Endothelial cell of umbilical vein (primary cell): ENCODE results near the gene APELA. TPM values are rescaled to one million over a fixed set of nuclear protein-coding genes. Genes with fewer than 3 reads are reported as not detected.

Source experiments
- BruUV-seq: library from RNA; stranded (reverse); fragments of 400-500 nt; replicated peaks from 2 replicates; lab custom pipeline; 2021; lab: Mats Ljungman, UMichigan
- CTCF ChIA-PET: fragments of 300-600, 350-600 bp; sonication (Branson Sonifier 250); formaldehyde crosslinking; loops from one replicate; lab custom pipeline; 2021; ENCODE audit warnings: antibody characterized with exemption, inconsistent platforms; lab: Charles Lee
- POLR2A ChIA-PET: fragments of 300-600, 350-600 bp; sonication (Branson Sonifier 250); formaldehyde crosslinking; loops from one replicate; lab custom pipeline; 2021; ENCODE audit warnings: antibody characterized with exemption, inconsistent platforms; lab: Charles Lee
- DNase-seq: peaks from one replicate; pipeline ENCODE4 v3.0.0-alpha.2; 2011; ENCODE audit warnings: low read depth, low spot score
- FAIRE-seq: peaks from 2 replicates; lab custom pipeline; 2011; peaks lifted over from hg19 to GRCh38; lab: Jason Lieb, UNC
- H2AFZ ChIP-seq: 2 replicates; pipeline ENCODE4 v1.6.0; 2012; ENCODE audit warnings: low read depth, low read length, control low read depth, inconsistent platforms
- H3K27ac ChIP-seq: 2 replicates; pipeline ENCODE4 v1.5.1; 2011; ENCODE audit warnings: low read depth, mild to moderate bottlenecking, control low read depth, low read length, moderate library complexity; ENCODE audit not compliant: insufficient read depth
- H3K27me3 ChIP-seq, 2 experiments: 2 replicates each; pipeline versions ENCODE4 v1.6.0 to v1.6.1; 2011; ENCODE audit warnings: low read length in 2 of 2, mixed read lengths in 1 of 2; ENCODE audit not compliant: control insufficient read depth in 2 of 2, insufficient read depth in 2 of 2
- H3K36me3 ChIP-seq, 2 experiments: 2 replicates in 1 of 2; 3 replicates in 1 of 2; pipeline ENCODE4 v1.5.1; 2011; ENCODE audit warnings: low read length in 2 of 2, mild to moderate bottlenecking in 1 of 2, moderate library complexity in 1 of 2; ENCODE audit not compliant: control insufficient read depth in 2 of 2, insufficient read depth in 2 of 2; ENCODE audit errors: extremely low read depth in 1 of 2
- H3K4me1 ChIP-seq: 3 replicates; pipeline ENCODE4 v1.5.1; 2011; ENCODE audit warnings: mild to moderate bottlenecking, low read length; ENCODE audit not compliant: control insufficient read depth, insufficient read depth; ENCODE audit errors: extremely low read depth
- H3K4me2 ChIP-seq: 2 replicates; pipeline ENCODE4 v1.6.1; 2011; ENCODE audit warnings: low read length, control low read depth, mixed read lengths; ENCODE audit not compliant: insufficient read depth
- H3K4me3 ChIP-seq, 3 experiments: fragments of 200-600 bp in 1 of 3; sonication (generic), shearing (Covaris generic) in 1 of 3; replicated peaks in 1 of 3; 2 replicates each; pipeline ENCODE4 v1.5.1; 2011 to 2016; ENCODE audit warnings: control low read depth in 3 of 3, low read length in 3 of 3, mild to moderate bottlenecking in 2 of 3, inconsistent platforms in 1 of 3, low read depth in 1 of 3, moderate library complexity in 1 of 3; ENCODE audit not compliant: insufficient read depth in 1 of 3
- H3K79me2 ChIP-seq: 2 replicates; pipeline ENCODE4 v1.6.0; 2012; ENCODE audit warnings: low read length, inconsistent platforms; ENCODE audit not compliant: control insufficient read depth, insufficient read depth
- H3K9ac ChIP-seq: replicated peaks from 2 replicates; pipeline ENCODE3; 2011; ENCODE audit warnings: low read length, control low read depth; ENCODE audit not compliant: insufficient read depth; ENCODE audit errors: extremely low read depth
- H3K9me1 ChIP-seq: replicated peaks from 3 replicates; pipeline ENCODE4 v1.6.0; 2011; ENCODE audit warnings: mild to moderate bottlenecking, low read length; ENCODE audit not compliant: control insufficient read depth, insufficient read depth; ENCODE audit errors: extremely low read depth
- H3K9me3 ChIP-seq: replicated peaks from 2 replicates; pipeline ENCODE4 v1.5.1; 2012; ENCODE audit warnings: low read length, inconsistent platforms; ENCODE audit not compliant: control insufficient read depth, insufficient read depth
- H4K20me1 ChIP-seq: replicated peaks from 2 replicates; pipeline ENCODE3; 2011; ENCODE audit warnings: mild to moderate bottlenecking, low read length; ENCODE audit not compliant: control insufficient read depth, insufficient read depth; ENCODE audit errors: extremely low read depth
- CTCF ChIP-seq, 2 donors: IDR thresholded peaks; 1 replicate in 1 of 2; 2 replicates in 1 of 2; pipeline ENCODE4 v1.5.1; 2011; ENCODE audit warnings: low read length in 2 of 2, mild to moderate bottlenecking in 2 of 2, moderate library complexity in 2 of 2, control low read depth in 1 of 2, inconsistent platforms in 1 of 2, low read depth in 1 of 2; ENCODE audit not compliant: insufficient read depth in 1 of 2; ENCODE audit errors: extremely low read depth in 1 of 2
- EZH2 ChIP-seq: IDR thresholded peaks from 2 replicates; pipeline ENCODE4 v1.6.1; 2012; ENCODE audit warnings: borderline replicate concordance, low read depth, mild to moderate bottlenecking, moderate library complexity, low read length, inconsistent platforms; ENCODE audit not compliant: severe bottlenecking
- FOS ChIP-seq: IDR thresholded peaks from 2 replicates; pipeline ENCODE4 v1.6.1; 2011; ENCODE audit warnings: mild to moderate bottlenecking, low read length, moderate library complexity, borderline replicate concordance; ENCODE audit not compliant: insufficient read depth
- GATA2 ChIP-seq: IDR thresholded peaks from 2 replicates; pipeline ENCODE4 v1.7.0; 2011; ENCODE audit warnings: low read depth, mild to moderate bottlenecking, moderate library complexity, mixed read lengths, low read length; ENCODE audit not compliant: insufficient read length, insufficient read depth
- JUN ChIP-seq: IDR thresholded peaks from 2 replicates; pipeline ENCODE4 v1.6.1; 2011; ENCODE audit warnings: borderline replicate concordance, low read depth; ENCODE audit not compliant: insufficient read length, insufficient read depth
- MYC ChIP-seq: IDR thresholded peaks from one replicate; pipeline ENCODE4 v1.6.1; 2011; ENCODE audit warnings: mild to moderate bottlenecking, low read depth, low read length
- POLR2A ChIP-seq: IDR thresholded peaks from 2 replicates; pipeline ENCODE4 v1.6.1; 2012; ENCODE audit warnings: low read depth, mild to moderate bottlenecking, control low read depth, low read length
- POLR2AphosphoS5 ChIP-seq: IDR thresholded peaks from 2 replicates; pipeline ENCODE4 v1.6.1; 2012; ENCODE audit warnings: low read depth, mild to moderate bottlenecking, control low read depth, low read length, moderate library complexity; ENCODE audit not compliant: insufficient read depth
- dilution Hi-C: fragments of 300-500 bp; cut with MboI; formaldehyde crosslinking; loops from one replicate; pipeline ENCODE4 v1.15.0; 2019; ENCODE audit warnings: low sequenced_read_pairs; ENCODE audit not compliant: extremely low pct_ligation_motif_present
- intact Hi-C: fragments of 100-400 bp; cut with micrococcal nuclease; formaldehyde crosslinking; loops from one replicate; pipeline ENCODE4 v1.10.0; 2022
- polyA plus RNA-seq, 4 experiments: library from polyadenylated mRNA; depleted of rRNA in 3 of 4; stranded (reverse) in 3 of 4; unstranded in 1 of 4; fragments of >200 nt; gene quantifications; 2 replicates each; pipeline versions ENCODE4 v1.2.1 to v1.2.3, GENCODE V29; 2011 to 2012; ENCODE audit warnings: missing spikeins in 1 of 4
- total RNA-seq: library from RNA; stranded (reverse); gene quantifications from 2 replicates; pipeline ENCODE4 v1.2.3, GENCODE V29; 2021
- TF ChIP-seq, protein P1 (sequence below): IDR thresholded peaks from 2 replicates; pipeline ENCODE4 v1.6.1; 2011; ENCODE audit not compliant: insufficient read depth, insufficient read length

APELA gene
- total and polyA plus RNA-seq, 2 donors (not counting 3 experiments of a cell fraction or from before 2014, with no cell fraction given): not detected

DNA sequence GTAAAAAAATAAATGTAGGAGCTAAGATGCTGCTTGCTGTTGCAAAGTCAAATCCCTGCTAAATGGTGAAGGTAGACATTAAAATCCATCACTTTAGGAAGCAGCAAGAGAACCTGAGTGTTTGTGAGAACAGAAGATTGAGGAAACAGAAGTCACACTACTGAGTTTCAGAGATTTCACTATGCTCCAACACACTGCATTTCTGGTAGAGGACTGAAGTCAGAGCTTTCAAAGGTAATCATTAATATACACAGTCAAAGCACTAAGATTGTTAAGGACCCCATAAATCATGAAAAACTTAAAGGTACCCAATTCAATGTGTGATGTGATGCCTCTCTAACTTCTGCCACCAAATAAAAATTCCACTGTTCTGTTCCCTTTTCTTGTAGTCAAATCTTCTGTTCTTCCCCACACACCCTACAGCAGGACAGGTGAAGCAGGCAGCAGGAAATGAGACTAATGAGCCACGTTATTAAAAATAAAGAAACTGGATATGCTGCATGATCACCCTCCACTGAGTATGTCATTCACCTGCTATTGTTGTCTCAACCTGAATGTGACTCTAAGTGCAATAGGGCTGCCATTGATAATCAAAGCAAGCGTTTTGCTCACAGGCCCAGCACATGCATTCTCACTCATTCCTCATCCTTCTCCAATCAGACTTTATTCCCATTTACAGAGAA lies 28.9 kb upstream of the APELA start:
- BruUV-seq: no TSS peak
- Histone ChIP-seq H3K9me1 (no peaks in the 10 kb centered on the region), H3K79me2 (no peaks in the 10 kb centered on the region), H2AFZ (no peak overlapping the region), H3K27me3 (no peaks in the 10 kb centered on the region), H4K20me1 (no peaks in the 10 kb centered on the region), H3K9me3 (no peaks in the 10 kb centered on the region), H3K36me3 (no peaks in the 10 kb centered on the region), H3K9ac (no peak overlapping the region), H3K4me1 (no peaks in the 10 kb centered on the region), H3K27ac (no peak overlapping the region), H3K4me3 (no peak overlapping the region), H3K4me2 (no peak overlapping the region)
- intact Hi-C loops: no loop called here
- dilution Hi-C loops: no loop called here
- TF ChIP-seq POLR2A (no peak), FOS (no peak), JUN (no peak), EZH2 (no peak), POLR2AphosphoS5 (no peak), CTCF (IDR thresholded peaks at IDR 0.05; ENCODE audit: extremely low read depth in 1 of 2, insufficient read depth in 1 of 2, low read depth in 1 of 2, low read length in 2 of 2) (no peak), GATA2 (no peak), MYC (no peak)
- TF ChIP-seq, protein P1, sequence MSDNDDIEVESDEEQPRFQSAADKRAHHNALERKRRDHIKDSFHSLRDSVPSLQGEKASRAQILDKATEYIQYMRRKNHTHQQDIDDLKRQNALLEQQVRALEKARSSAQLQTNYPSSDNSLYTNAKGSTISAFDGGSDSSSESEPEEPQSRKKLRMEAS: no peak
- DNase-seq (no peak), FAIRE-seq (no peak)
- POLR2A ChIA-PET: no interaction called here
- CTCF ChIA-PET: no interaction called here
